HepG2 (cell line): Measurements from ENCODE around the gene SERPINI1.

ENCODE experiments used
- BCL3 ChIP-seq: sonication (generic); formaldehyde crosslinking; IDR thresholded peaks from 2 replicates; pipeline ENCODE4 v1.5.1; 2020; ENCODE audit warnings: mild to moderate bottlenecking, missing genetic modification reagents, moderate library complexity
- CTCF ChIP-seq: sonication (generic); formaldehyde crosslinking; IDR thresholded peaks from 2 replicates; pipeline ENCODE4 v1.5.0; 2020; ENCODE audit warnings: mild to moderate bottlenecking, missing genetic modification reagents, moderate library complexity
- ESRRA ChIP-seq: sonication (generic); formaldehyde crosslinking; IDR thresholded peaks from 2 replicates; pipeline ENCODE4 v1.5.1; 2020; ENCODE audit warnings: mild to moderate bottlenecking, low read depth, missing genetic modification reagents
- MIXL1 ChIP-seq: IDR thresholded peaks from 2 replicates; pipeline ENCODE4 v1.6.1; 2016
- RAD21 ChIP-seq: fragments of 450-650 bp; formaldehyde crosslinking; IDR thresholded peaks from 2 replicates; pipeline ENCODE4 v1.5.0; 2020; ENCODE audit warnings: mild to moderate bottlenecking
- RFXAP ChIP-seq: sonication (generic); formaldehyde crosslinking; IDR thresholded peaks from 2 replicates; pipeline ENCODE4 v1.4.0; 2020; ENCODE audit warnings: missing genetic modification reagents, borderline replicate concordance
- TCF12 ChIP-seq, 2 experiments: fragments of 450-650 bp in 1 of 2; sonication (generic) in 1 of 2; formaldehyde crosslinking in 1 of 2; IDR thresholded peaks; 2 replicates each; pipeline versions ENCODE4 v1.6.1 to v1.8.0; 2017 to 2022; ENCODE audit warnings: antibody characterized with exemption in 1 of 2, mild to moderate bottlenecking in 1 of 2, missing genetic modification reagents in 1 of 2, moderate library complexity in 1 of 2
- TOPORS ChIP-seq: sonication (generic); formaldehyde crosslinking; IDR thresholded peaks from 2 replicates; pipeline ENCODE4 v1.8.0; 2023; ENCODE audit warnings: mild to moderate bottlenecking, missing genetic modification reagents
- WIZ ChIP-seq: sonication (generic); formaldehyde crosslinking; IDR thresholded peaks from 2 replicates; pipeline ENCODE4 v1.5.1; 2020; ENCODE audit warnings: mild to moderate bottlenecking, missing genetic modification reagents
- ZNF20 ChIP-seq: sonication (generic); formaldehyde crosslinking; IDR thresholded peaks from 2 replicates; pipeline ENCODE4 v1.4.0; 2020; ENCODE audit warnings: mild to moderate bottlenecking, moderate library complexity, missing genetic modification reagents
- ZNF282 ChIP-seq: fragments of 450-650 bp; IDR thresholded peaks from 2 replicates; pipeline ENCODE4 v1.6.1; 2018; ENCODE audit not compliant: partially characterized antibody

- TF ChIP-seq TCF12 (IDR thresholded peaks at IDR 0.05) (no peak), TCF12 (CRISPR knock-in tag; IDR thresholded peaks at IDR 0.05) (no peak), MIXL1 (CRISPR knock-in tag) (no peak), ESRRA (CRISPR knock-in tag) (no peak), CTCF (no peak), RFXAP (CRISPR knock-in tag) (no peak), WIZ (no peak), BCL3 (CRISPR knock-in tag) (no peak), ZNF282 (no peak), TOPORS (no peak), RAD21 (no peak), ZNF20 (CRISPR knock-in tag) (no peak)
Measured at GRCh38 chr3:167738037-167738436, 2.5 kb downstream of the SERPINI1 start.
